GM21360 (cell line): ENCODE results near the gene DUSP10.

Source experiments
- ATAC-seq: cut with Tn5 transposase; IDR thresholded peaks from one replicate; pipeline ENCODE4 v1.9.1; 2021; ENCODE audit warnings: mild to moderate bottlenecking, moderate library complexity; ENCODE audit not compliant: unreplicated experiment

Gene DUSP10

DNA sequence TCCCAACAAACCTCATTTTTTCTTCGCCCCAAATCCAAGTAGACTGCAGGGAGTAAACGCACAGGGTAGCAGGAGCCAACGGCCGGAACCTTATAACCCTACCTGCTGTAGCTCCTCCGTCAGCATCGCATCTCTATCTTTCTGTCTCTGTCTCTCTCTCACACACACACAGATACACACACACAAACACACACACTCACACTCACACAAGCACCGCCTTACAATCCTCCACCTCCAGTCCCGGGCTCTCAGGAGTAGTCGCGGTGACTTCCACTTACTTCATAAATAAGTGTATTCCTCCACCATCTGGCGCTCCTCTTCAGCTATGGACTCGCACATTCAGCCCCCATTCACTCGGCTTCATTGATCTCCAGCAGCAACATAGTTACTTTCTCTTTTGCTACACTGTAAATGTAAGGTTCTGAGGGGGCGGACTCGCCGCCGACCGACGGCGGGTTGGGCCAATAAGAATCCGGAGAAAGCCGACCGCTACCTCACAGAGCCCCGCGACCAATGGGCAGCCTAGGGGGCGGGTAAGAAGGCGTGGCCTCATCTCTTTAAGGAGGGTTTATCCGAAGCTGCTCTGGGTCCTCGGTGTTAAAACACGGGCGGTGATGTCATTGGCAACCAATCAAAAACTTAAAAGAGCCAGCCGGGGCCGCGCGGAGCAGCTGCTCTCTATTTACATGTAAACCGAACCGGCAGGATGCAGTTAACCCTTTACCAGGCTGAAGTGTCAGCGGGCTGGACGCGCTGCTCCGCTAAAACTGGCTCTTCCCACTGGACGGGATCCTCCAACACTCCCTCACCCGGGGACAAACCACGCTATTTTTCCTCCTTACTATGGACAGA is at the start of gene DUSP10:
TSS of gene DUSP10 (minus strand) at position 387 of the 852 bp plus-strand sequence. CDS start 2,345 bp downstream, outside the sequence.
- peak; percentile 86 for ATAC-seq

GRCh38 chr1:221788466-221788865 is 46.6 kb upstream of the DUSP10 start:
- no peak for ATAC-seq

GRCh38 chr1:221786647-221787046 is 44.8 kb upstream of the DUSP10 start:
- no peak for ATAC-seq

DNA sequence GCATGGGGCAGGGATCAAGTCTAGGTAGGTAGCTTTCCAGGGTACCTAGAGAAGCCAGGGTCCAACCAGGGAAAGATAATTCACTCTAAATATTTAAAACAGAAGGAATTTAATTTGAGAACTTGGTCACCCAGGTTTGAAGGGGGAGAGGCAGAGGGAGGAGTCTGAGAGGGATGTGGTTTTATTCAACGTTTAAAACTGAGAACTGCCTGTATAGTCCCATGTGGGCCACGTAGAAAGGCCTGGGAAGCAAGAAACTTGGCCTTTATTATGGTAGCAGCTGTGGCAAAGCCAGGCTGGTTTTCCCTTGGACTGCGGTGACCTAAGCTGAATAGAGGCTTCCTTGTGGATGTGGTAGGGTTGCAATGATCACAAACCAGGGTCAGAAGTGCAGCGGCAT is 42.0 kb upstream of the DUSP10 start:
- ATAC-seq, result no peak

DNA sequence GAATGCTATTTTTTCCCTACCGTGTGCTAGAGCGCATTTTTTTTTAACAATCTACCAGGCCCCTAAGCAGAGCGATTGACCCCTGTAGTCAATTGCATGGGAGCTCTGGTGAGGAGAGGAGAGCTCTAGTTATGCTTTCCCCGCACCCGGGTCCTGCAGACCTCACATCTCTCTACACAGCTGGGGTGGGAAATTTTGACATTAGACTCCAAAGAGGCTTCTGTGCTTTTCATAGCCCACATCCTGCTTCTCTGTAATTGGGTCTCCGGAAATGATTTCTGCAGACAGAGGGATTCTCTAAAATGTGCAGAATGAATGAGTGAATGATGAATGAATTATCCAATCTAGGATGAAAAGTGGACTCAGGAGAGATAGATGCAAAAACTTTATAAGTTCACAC is 41.5 kb upstream of the DUSP10 start:
- no peak for ATAC-seq

GRCh38 chr1:221782970-221783369 is 41.1 kb upstream of the DUSP10 start:
- ATAC-seq, result no peak

DNA sequence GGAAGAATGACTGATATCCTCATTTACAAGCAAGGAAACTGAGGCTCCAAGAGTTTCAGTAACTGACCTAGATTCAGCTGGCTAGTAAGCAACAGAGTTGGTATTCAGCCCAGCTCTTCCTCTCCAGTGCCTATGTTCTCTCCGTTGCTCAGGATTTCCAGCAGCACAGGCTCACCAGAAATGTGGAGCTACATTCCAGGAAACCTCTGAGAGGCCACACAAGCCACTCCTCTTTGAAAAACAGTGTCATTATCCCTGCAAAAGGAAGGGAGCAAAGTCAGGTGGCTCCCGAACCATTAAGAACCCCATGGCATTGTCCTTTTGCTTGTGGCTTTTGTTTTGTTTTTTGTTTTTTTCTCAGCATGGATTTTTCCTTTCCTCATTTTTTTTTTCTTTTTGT is 40.6 kb upstream of the DUSP10 start:
- ATAC-seq, result no peak

GRCh38 chr1:221781102-221781755 is 39.3 kb upstream of the DUSP10 start:
- no peak for ATAC-seq

- no peak for ATAC-seq
Measured at GRCh38 chr1:221780175-221780574, 38.3 kb upstream of the DUSP10 start.

GRCh38 chr1:221779771-221780170 is 37.9 kb upstream of the DUSP10 start:
- no peak for ATAC-seq

- ATAC-seq, result peak; percentile 31
Measured at GRCh38 chr1:221778535-221779142, 36.8 kb upstream of the DUSP10 start.

GRCh38 chr1:221778125-221778524 is 36.2 kb upstream of the DUSP10 start:
- ATAC-seq, result peak; percentile 14

DNA sequence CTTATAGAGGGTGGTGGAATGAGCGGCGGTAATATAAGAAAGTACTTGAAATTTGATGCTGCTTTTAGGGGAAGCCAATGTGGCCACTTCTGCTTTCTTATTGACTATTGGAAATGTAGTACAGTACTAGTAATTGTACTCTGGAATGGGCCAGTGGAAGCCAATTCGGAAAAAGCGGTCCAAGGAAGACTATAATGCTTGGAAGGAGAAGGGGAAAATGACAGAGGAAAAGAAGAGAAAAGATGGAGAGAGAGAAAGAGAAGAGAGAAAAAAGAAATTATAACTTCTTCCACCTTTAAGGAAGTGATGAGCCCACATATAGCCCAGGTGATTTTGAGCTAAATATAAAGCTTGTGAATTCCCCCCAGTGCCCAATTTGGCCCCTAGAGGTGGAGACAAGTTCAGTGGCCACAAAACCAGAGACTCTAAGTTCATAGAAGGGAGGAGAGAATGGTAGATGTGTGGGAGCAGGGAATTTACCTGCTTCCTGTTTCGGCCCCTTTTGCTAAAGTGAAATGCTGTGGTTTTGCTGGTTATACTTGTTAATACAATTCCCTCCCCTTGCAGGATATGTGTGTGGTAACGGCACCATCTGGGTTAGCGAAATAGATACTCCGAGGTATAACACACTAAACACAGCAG is 35.7 kb upstream of the DUSP10 start:
- ATAC-seq, result peak; percentile 59

GRCh38 chr1:221776495-221777301 is 34.8 kb upstream of the DUSP10 start:
- ATAC-seq, result peak; percentile 45

GRCh38 chr1:221775206-221775605 is 33.3 kb upstream of the DUSP10 start:
- no peak for ATAC-seq

DNA sequence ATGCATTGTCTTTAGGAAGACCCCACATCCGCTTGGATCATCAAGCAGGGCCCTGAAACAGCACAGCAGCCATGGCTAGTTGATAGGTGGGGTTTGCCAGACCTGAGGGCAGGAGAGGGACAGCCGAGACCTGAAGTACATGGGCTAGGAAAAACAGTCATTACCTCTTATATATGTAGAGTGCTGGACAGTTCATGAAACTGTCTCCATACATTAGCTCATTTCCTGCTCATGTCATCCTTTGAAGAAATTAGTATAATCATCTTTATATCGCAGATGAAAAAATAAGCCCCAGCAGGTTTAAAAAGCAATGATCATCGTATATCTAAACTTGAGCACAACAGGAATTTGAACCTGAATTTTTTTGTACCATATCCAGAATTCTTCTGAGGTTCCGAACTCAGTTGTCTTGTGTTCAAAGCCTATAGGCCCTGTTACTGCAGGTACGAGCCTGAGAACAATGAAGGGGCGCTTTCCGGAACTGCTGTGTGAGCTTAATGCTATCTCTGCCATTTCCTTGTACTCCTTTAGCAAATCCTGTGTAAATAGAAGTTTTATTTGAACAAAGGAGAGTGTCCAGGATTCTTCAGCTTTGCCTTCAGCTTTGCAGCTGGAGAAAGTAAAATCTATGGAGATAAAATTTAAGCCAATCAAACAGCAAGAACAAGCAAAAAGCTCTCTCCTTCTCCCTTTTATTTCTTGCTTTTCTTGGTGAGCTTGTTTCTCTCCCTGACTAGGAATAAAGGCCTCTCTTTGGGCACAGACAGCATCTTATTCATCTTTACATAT is 32.4 kb upstream of the DUSP10 start:
- ATAC-seq, result no peak

DNA sequence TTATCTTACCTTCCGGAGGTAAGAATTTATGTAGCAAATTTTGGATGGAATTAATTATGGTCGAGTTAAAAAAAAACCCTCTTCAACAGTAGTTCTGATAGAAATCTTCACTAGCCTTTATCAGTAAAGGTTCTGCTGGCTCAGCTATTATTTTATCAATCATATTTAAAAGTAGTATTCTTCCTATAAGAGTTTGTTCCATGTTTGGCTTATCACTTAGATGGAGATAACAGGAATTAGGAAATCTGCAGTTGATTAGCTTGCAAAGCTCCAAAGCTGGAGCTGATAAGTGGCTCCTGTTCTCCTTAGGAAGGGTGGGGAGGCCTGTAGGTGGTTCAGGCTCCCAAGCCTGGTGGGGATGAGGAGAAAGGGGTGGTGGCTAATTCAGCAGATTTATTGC is 31.5 kb upstream of the DUSP10 start:
- no peak for ATAC-seq

DNA sequence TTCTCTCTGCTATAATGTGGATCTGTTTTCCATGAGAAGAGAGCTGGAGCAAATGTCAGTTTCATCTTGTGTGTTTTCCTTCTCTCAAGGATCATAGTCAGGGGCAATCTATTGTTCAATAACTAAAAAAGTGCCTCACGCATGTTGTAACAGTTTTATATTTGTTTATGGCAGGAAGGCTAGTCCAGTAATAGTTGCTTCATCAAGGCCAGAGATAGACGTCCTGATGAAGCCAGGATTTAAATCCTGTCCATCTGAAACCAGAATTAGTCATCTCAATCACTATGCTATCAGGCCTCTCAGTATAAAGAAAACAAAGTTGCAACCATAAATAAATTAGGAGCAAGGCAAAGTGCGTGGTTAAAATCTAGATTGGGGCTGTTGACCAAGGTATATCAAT is 30.2 kb upstream of the DUSP10 start:
- ATAC-seq, result no peak

DNA sequence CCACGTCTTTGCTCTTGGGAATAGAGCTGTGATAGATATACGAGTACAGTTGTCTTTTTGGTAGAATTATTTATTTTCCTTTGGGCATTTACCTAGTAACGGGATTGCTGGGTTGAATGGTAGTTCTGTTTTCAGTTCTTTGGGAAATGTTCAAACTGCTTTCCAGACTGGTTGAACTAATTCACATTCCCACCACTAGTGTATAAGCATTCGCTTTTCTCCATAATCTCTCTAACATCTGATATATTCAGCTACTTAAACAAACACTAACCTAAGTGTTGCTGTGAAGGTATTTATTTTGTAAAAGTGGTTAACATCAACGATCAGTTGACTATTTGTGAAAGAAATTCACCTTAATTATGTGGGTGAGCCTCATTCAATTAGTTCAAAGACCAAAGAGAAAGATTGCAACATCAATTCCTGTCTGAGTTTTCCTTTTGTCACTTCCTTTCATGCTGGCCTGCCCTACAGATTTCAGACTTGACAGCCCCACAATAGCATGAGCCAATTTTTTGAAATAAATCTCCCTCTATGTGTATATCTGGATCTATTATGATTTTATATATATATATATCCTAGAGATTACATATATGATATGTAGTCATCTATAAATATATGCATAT is 26.7 kb upstream of the DUSP10 start:
- no peak for ATAC-seq
